HG02870 (cell line): Measurements from ENCODE around the gene ABCA13.

Experiments used
- ATAC-seq: cut with Tn5 transposase; IDR thresholded peaks from one replicate; pipeline ENCODE4 v1.9.1; 2021; ENCODE audit warnings: mild to moderate bottlenecking, moderate library complexity; ENCODE audit not compliant: unreplicated experiment

Gene ABCA13

DNA sequence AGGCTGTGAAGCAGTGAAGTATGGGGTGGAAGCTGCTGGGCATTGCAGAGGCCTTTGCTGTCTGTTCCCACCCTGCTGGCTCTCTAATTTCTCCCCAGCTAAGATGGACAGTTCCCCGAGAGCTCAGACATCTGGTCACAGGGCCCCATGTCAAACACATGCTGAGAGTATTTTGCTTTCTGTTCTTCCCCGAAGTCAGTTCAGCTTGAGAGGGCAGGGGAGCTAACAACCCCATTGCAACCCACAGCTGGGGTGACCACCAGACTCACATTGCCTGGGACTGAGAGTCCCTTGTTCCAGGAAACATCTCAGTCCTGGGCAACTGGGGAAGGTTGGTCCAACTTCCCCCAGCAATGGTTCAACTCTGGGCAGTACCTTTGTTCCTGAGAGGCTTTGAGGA is 52.8 kb downstream of the ABCA13 start:
- ATAC-seq, result no peak

GRCh38 chr7:48225101-48225500 is 53.8 kb downstream of the ABCA13 start:
- ATAC-seq, result no peak

GRCh38 chr7:48237354-48237753 is 66.1 kb downstream of the ABCA13 start:
- ATAC-seq, result no peak

GRCh38 chr7:48242846-48243245 is 71.6 kb downstream of the ABCA13 start:
- ATAC-seq, result no peak

- no peak for ATAC-seq
Observed at GRCh38 chr7:48244864-48245271, 73.6 kb downstream of the ABCA13 start.

DNA sequence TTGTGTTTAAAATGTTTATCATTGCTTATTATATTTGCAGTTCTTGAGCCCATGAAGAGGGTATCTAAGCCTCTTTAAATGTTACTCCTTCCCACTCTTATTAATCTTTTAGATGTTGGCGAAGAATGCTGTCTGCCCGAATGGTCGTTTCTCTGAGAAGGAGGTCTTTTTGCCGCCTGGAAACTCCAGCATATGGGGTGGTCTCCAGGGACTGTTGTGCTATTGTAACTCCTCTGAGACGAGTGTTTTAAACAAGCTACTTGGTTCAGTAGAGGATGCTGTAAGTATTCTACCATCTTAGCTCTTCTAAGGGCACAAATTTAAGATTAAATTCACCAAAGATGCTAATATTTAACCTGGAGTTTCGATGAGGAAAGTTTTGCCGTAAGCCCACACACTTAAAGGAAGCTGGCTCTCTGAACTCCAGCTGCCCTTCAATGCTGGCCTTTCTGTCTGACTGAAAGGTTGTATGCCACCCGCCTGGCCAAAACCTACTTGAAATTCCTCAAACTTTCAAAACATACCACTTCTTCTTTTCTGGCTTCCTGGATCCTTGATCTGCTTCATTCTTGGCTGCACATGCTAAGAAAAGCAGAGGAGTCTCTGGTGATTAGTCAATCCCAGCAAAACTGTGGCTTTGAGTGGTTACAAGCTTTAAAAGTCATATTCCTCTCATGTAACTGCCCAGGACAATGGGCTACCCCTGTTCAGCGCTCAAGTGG is 74.7 kb downstream of the ABCA13 start:
- peak; percentile 77 for ATAC-seq

- ATAC-seq, result no peak
Observed at GRCh38 chr7:48249166-48249565, 77.9 kb downstream of the ABCA13 start.

- ATAC-seq, result no peak
Observed at GRCh38 chr7:48250441-48250951, 79.2 kb downstream of the ABCA13 start.

- ATAC-seq, result peak; percentile 97
Observed at GRCh38 chr7:48251766-48252165, 80.5 kb downstream of the ABCA13 start.

- no peak for ATAC-seq
Observed at GRCh38 chr7:48252995-48253394, 81.7 kb downstream of the ABCA13 start.

GRCh38 chr7:48255046-48255445 is 83.8 kb downstream of the ABCA13 start:
- no peak for ATAC-seq

GRCh38 chr7:48259463-48260280 is 88.4 kb downstream of the ABCA13 start:
- no peak for ATAC-seq

GRCh38 chr7:48261696-48262095 is 90.4 kb downstream of the ABCA13 start:
- ATAC-seq, result no peak

DNA sequence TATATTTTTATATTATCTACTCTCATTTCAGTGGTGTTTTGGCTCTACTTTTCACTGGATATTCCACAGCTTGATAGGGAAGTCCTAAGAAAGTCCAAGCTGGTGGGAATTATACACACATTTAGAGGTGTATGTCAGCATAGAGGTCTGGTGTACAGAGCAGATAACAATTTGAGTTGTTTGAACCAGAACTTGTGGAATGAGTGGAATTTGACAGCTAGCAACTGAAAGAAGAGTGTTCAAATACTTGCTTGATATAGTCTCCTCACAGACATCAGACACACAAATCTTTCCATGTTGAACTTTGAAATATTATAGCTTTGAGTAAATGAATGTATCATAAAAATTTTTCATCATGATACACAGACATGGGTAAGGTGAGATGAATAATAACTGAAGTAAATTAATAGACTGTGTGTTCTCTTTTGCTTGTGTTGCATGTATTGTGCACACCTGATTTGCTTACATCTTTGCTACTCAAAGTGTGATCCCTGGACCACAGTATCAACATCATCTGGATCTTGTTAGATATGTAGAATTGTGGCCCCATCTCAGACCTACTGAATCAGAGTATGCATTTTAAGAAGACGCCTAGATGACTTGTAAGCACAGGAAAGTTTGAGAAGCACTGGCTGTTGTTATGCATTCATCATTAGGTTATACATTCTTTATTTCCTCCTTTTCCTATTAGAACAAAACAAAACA is 91.5 kb downstream of the ABCA13 start:
- ATAC-seq, result no peak

- no peak for ATAC-seq
Observed at GRCh38 chr7:48263311-48263650, 92.0 kb downstream of the ABCA13 start.

- ATAC-seq, result no peak
Observed at GRCh38 chr7:48269066-48269465, 97.8 kb downstream of the ABCA13 start.

- no peak for ATAC-seq
Observed at GRCh38 chr7:48274662-48275061, 103.4 kb downstream of the ABCA13 start.

DNA sequence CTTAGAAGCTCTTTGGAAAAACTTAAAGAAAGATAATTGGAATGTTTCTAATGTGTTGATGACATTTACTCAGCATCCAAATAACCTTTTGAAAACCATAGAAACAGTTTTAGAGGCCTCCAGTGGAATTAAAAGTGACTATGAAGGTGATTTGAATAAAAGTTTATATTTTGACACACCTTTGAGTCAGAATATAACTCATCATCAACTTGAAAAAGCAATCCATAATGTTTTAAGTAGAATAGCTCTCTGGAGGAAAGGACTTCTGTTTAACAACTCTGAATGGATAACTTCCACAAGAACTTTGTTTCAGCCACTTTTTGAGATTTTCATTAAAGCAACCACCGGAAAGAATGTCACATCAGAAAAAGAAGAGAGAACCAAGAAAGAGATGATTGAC is 108.2 kb downstream of the ABCA13 start:
- ATAC-seq, result no peak

GRCh38 chr7:48280100-48280499 is 108.8 kb downstream of the ABCA13 start:
- ATAC-seq, result no peak

GRCh38 chr7:48285373-48285772 is 114.1 kb downstream of the ABCA13 start:
- ATAC-seq, result no peak

DNA sequence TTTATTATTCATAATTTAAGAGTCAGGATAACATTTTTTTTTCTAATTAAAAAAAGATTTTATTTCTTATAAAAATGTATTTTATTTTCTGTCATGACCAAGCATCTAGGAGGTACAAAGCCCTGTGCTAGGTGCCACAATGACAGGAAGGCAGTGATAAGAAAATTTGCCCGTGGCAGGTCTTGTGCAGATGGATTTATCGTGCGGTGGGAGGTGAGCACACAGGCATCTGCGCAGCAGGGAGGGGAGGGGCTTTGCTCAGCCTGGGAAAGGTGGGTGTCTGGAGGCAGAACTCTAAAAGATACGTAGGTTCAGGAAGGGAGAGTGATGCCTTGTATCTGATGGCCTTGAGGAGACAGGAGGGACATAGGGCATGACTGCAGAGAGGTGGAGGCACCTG is 115.6 kb downstream of the ABCA13 start:
- ATAC-seq, result no peak

GRCh38 chr7:48289656-48290055 is 118.4 kb downstream of the ABCA13 start:
- no peak for ATAC-seq
